ENCODE measurements around the gene SLC52A3.
A peak's percentile ranks its signal among the peaks of the same experiment; 100 is the strongest.
"Not testable (repeated sequence)": the region's sequence is repeated elsewhere in the genome, so short reads cannot be mapped to it uniquely, and the experiment has no call there.

SLC52A3 gene

DNA sequence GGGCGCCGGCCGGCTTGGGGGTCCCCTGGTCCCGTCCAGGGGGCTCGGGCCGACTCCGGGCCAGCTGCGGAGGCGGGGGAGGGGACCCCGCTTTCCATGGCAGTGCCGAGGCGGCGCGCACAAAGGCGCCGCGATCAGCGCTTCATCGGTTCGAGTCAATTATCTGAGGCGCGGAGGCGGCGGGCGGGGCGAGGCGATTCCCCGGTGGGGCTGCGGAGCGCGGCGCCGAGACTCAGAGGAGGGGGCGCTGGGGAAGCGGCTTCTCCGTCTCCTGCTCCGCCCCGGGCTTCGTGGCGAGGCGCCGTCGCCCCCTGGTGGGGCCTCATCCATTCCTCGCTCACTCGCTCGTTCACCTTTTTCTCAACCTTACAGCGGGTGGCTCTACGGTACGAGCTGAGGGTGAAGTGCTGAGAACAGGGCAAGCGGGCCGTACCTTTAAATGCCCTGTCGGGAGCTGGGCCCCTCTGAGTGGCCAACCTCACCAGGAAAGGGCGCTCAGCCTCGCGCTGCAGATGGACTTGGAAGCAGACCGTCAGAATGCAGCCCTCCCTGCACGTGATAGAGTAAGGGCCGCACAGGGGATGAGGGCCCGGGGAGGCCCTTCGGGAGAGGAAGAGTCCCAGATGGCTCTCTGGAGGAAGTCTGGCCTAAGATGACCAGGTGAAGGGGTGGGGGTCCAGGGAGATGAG lies 39.9 kb downstream of the SLC52A3 start:
- peak; percentile 21 to 46 for DNase-seq (ENCODE audit: low read depth in 2 of 2)

DNA sequence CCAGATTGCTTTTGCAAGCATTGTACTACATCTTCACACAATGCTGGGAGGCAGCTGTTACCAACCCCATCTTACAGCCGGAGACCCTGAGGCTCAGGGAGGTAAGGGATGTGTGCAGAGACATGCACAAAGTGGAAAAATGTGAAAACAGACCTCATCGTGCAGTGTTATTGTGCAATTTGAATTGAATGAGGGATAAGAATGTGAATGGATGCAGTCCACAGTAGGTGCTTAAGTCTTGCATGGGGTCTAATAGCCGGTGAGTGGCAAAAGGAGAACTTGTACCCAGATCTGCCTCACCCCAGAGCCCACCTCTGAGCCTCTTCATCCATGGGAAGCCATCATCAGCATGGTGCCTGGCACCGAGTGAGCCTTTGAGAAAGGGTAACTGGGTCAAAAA lies 42.1 kb downstream of the SLC52A3 start:
- no peak for DNase-seq (ENCODE audit: low read depth in 2 of 2)

- DNase-seq (ENCODE audit: low read depth in 2 of 2) = no peak
Measured at GRCh38 chr20:725491-725890, 42.8 kb downstream of the SLC52A3 start.

- DNase-seq (ENCODE audit: low read depth in 2 of 2) = not testable (repeated sequence)
Measured at GRCh38 chr20:724797-725196, 43.5 kb downstream of the SLC52A3 start.

GRCh38 chr20:723756-724155 lies 44.5 kb downstream of the SLC52A3 start:
- DNase-seq (ENCODE audit: low read depth in 2 of 2) = no peak

- no peak for DNase-seq (ENCODE audit: low read depth in 2 of 2)
Measured at GRCh38 chr20:722822-723644, 45.3 kb downstream of the SLC52A3 start.

DNA sequence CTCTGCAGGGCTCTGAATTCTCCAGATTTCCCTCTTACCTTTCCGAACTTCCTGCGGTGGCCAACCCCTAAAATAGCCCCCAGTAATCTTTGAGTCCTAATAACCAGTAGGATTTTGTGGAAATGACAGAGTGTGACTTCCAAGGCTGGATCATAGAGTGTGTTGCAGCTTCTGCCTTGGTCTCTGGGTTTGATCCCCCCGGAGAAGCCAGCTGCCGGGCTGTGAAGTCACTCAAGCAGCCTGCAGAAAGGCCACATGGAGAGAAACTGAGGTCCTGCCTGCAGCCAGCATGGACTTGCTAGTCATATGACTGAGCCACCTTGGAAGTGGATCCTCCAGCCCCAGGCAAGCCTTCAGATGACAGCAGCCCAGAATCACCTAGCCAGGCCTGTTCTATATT lies 46.4 kb downstream of the SLC52A3 start:
- no peak for DNase-seq (ENCODE audit: low read depth in 2 of 2)

GRCh38 chr20:719816-720215 lies 48.5 kb downstream of the SLC52A3 start:
- DNase-seq (ENCODE audit: low read depth in 2 of 2) = no peak

GRCh38 chr20:719068-719467 lies 49.2 kb downstream of the SLC52A3 start:
- DNase-seq (ENCODE audit: low read depth in 2 of 2) = no peak

DNA sequence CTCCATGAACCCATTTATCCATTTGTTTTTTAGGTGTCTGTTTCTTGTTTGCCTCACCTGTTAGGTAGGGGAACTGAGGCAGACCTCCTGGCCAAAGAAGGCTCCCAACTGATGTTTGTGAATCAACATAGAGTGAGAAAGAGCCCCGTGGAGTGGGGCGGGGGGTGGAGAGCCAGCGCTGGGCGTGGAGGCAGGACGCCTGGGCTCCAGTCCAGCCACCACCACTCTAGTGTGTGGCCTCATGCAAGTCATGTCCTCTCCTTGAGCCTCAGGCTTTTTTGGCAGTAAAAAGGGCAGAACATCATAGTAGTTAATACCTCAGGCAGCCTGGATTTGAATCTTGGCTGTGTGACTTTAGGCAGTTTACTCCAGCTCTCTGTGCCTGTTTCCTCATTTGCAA lies 50.5 kb downstream of the SLC52A3 start:
- DNase-seq (ENCODE audit: low read depth in 2 of 2) = no peak

GRCh38 chr20:717271-717670 lies 51.0 kb downstream of the SLC52A3 start:
- DNase-seq (ENCODE audit: low read depth in 2 of 2) = no peak

DNA sequence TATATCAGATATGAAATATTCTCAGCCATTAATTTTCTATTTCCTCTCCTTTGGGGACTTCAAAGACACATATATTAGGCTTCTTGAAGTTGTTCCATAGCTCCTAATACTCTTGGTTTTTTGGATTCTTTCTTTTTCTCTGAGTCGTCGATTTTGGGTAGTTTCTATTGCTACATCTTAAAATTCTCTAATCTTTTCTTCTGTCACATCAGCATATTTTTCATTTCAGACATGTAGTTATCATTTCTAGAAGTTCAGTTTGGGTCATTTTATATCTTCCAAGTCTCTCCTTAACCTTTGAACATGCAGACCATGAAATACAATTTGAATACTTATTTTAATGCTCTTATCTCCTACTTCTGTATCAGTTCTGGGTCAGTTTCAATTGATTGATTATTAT lies 53.8 kb downstream of the SLC52A3 start:
- no peak for DNase-seq (ENCODE audit: low read depth in 2 of 2)

DNA sequence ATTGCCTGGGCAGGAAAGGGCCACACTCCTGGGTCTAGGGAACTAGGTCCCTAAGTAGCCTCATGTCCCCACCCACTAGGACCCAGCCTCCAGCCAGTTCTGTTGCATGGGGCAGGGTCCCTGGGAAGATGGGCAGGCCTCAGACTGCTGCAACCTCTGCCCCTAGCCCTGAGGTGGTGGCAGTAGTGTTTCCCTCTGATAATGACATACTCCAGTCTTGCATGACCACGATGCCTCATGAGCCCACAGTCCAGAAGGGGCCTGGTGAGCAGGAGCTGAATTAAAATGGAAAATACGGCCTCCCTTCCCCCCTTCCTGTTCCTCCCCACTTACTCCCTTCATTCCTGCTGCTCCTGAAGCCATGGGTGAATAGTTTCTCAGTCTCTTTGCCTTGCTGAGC lies 56.7 kb downstream of the SLC52A3 start:
- DNase-seq (ENCODE audit: low read depth in 2 of 2) = no peak

DNA sequence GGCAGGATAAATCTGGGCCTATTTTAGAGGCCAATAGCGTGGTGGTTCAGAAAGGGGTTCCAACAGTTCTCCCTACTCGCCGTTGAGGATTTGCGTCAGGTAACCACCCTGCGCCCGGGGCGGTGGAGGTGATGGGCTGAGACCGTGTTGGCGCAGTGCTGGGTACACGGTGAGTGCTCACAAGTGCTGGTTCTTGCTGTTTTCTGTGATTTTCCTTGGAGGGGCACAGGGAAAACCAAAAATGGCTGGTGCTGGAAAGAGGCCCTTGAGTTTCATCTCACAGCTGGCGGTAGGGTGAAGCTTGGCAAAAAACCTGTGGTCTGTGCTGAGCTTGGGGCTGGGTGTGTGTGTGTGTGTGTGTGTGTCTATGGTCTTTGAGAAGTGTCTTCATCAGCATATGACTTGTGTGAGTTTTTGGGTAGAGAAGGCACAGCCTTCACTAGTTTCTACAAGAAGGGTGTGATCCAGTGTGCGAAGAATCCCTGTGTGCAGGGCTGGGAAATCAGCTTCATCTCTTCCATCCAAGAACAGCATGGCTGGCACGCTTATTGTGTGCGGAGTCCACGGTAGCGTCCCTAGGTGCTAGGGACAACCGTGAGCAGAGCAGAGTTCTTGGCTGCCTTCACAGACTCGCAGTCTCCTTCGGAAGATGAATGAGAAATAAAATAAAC lies 57.4 kb downstream of the SLC52A3 start:
- no peak for DNase-seq (ENCODE audit: low read depth in 2 of 2)

Data from stimulated activated CD8-positive, alpha-beta memory T cell treated with anti-CD3 and anti-CD28 coated beads, Interleukin-7, amount 100 ng/mL, for 4 hours (primary cell).